ENCODE measurements around the gene SLC19A1.

SLC19A1 gene

DNA sequence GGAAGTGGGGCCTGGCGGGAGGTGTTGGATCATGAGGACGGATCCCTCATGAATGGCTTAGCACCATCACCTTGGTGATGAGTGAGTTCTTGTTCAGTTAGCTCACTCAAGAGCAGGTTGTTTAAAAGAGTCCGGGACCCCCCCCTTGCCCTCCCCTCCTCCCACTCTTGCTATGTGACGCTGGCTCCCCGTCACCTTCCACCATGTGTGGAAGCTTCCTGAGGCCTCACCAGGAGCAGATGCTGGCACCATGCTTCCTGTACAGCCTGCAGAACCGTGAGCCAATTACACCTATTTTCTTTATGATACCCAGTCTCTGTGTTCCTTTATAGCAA, 3.0 kb upstream of the SLC19A1 start:
- Histone ChIP-seq H3K4me1 (ENCODE audit: control insufficient read depth, insufficient read depth, low read length, poor library complexity, severe bottlenecking) (peaks cover 15% of the 10 kb centered on the region), H3K4me3 (ENCODE audit: insufficient read depth, low read depth, low read length, poor library complexity, severe bottlenecking) (no peak overlapping the region), H3K27ac (ENCODE audit: insufficient read depth, low read length, poor library complexity, severe bottlenecking) (no peak overlapping the region), H3K9me3 (ENCODE audit: control insufficient read depth, low read length) (no peaks in the 10 kb centered on the region), H3K36me3 (ENCODE audit: control insufficient read depth, insufficient read depth, low read length) (no peaks in the 10 kb centered on the region), H3K27me3 (replicated peaks; ENCODE audit: control insufficient read depth, insufficient read depth, low read length, poor library complexity, severe bottlenecking) (no peaks in the 10 kb centered on the region)
- DNase-seq: no peak

DNA sequence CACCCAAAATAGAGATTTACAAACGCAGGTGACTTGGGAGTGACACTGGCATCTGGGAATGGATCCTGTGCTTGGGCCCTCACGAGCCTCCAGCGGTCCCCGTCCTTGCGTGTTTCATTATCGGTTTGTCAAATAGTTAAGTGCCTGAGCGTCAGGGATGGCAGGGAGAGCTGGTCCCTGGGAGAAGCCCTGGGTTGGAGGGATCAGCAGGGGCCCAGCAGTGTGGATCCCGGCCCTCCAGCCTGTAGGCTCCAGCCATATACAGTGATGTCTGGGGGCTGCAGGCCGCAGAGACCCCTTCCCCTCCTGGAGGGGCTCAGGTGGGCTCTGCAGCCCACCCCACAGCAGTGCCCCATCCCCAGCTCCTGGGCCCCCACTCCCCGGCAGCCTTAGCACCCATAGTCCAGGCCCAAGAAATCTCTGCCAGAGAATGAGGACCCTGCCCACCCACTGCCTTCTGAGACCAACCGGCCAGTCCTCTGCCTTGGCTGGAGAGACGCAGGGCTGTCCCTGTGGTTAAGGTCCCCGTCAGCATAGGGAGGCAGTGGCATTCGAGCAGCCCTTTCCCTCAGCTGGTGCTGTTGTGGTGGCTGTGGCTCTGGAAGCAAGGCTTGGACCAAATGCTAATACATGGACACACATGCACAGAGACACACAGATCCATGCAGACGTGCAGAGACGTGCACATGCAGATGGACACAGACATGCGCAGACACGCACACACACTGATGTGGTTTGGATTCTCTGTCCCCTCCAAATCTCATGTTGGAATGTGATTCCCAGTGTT, 2.4 kb upstream of the SLC19A1 start:
- Histone ChIP-seq H3K27ac (ENCODE audit: insufficient read depth, low read length, poor library complexity, severe bottlenecking) (no peak overlapping the region), H3K36me3 (ENCODE audit: control insufficient read depth, insufficient read depth, low read length) (no peaks in the 10 kb centered on the region), H3K4me3 (ENCODE audit: insufficient read depth, low read depth, low read length, poor library complexity, severe bottlenecking) (no peak overlapping the region), H3K9me3 (ENCODE audit: control insufficient read depth, low read length) (no peaks in the 10 kb centered on the region), H3K4me1 (ENCODE audit: control insufficient read depth, insufficient read depth, low read length, poor library complexity, severe bottlenecking) (peaks cover 10% of the 10 kb centered on the region), H3K27me3 (replicated peaks; ENCODE audit: control insufficient read depth, insufficient read depth, low read length, poor library complexity, severe bottlenecking) (no peaks in the 10 kb centered on the region)
- no peak for DNase-seq

DNA sequence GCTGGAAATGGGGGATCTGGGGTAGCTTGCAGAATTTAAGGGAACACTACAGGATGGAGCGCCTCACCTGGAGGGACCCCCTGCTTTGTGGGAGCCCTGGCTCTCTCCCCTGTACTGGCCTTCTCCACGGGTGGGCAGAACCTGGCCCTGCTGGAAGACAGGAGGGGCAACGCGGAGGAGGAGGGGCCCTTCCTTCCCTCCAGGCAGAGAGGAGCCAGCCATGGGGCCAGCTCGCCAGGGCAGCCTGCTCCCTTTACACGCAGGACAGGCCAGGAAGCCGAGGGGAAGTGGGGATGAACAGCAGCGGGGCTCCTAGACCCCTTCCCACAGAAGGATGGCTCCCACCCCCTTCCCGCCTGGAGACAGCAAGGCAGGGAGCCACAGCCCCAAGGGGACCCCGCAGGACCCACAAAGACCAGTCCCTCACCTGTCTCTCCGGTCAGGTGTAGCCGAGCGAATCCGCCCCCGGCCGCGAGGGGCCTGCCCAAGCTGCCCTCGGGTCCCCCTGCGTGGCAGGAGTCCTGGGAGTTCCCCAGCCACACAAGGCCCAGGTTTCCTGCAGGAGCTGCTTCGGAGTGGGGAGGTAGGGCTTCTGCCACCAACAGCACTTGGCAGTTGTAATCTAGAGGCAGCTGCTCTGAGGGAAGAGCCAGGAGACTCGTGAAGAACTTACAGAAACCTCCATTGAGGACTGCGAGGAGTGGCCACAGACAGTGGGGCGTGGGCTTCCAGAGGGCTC, 1.6 kb upstream of the SLC19A1 start:
- Histone ChIP-seq H3K4me3 (ENCODE audit: insufficient read depth, low read depth, low read length, poor library complexity, severe bottlenecking) (no peak overlapping the region), H3K27me3 (replicated peaks; ENCODE audit: control insufficient read depth, insufficient read depth, low read length, poor library complexity, severe bottlenecking) (no peaks in the 10 kb centered on the region), H3K27ac (ENCODE audit: insufficient read depth, low read length, poor library complexity, severe bottlenecking) (no peak overlapping the region), H3K36me3 (ENCODE audit: control insufficient read depth, insufficient read depth, low read length) (no peaks in the 10 kb centered on the region), H3K9me3 (ENCODE audit: control insufficient read depth, low read length) (no peaks in the 10 kb centered on the region), H3K4me1 (ENCODE audit: control insufficient read depth, insufficient read depth, low read length, poor library complexity, severe bottlenecking) (peaks cover 10% of the 10 kb centered on the region)
- DNase-seq: no peak

DNA sequence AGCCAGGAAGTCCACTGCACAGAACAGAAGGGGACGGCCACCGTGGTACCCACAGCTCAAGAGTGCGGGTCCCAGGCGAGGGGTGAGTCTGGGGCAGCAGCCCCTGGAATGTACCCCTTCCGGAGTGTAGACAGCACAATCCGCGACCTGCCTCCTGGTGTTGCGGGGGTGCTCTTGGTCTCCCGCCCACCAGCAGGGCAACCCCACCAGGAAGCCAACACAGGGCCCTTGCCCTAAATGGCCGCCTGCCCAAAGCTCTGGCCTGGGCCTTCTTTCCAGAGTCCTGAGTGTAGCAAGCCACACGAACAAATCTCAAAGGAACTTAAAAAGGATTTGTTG, 1.1 kb upstream of the SLC19A1 start:
- Histone ChIP-seq H3K4me3 (ENCODE audit: insufficient read depth, low read depth, low read length, poor library complexity, severe bottlenecking) (no peak overlapping the region), H3K27me3 (replicated peaks; ENCODE audit: control insufficient read depth, insufficient read depth, low read length, poor library complexity, severe bottlenecking) (no peaks in the 10 kb centered on the region), H3K27ac (ENCODE audit: insufficient read depth, low read length, poor library complexity, severe bottlenecking) (no peak overlapping the region), H3K9me3 (ENCODE audit: control insufficient read depth, low read length) (no peaks in the 10 kb centered on the region), H3K4me1 (ENCODE audit: control insufficient read depth, insufficient read depth, low read length, poor library complexity, severe bottlenecking) (peaks cover 10% of the 10 kb centered on the region), H3K36me3 (ENCODE audit: control insufficient read depth, insufficient read depth, low read length) (no peaks in the 10 kb centered on the region)
- DNase-seq: no peak

DNA sequence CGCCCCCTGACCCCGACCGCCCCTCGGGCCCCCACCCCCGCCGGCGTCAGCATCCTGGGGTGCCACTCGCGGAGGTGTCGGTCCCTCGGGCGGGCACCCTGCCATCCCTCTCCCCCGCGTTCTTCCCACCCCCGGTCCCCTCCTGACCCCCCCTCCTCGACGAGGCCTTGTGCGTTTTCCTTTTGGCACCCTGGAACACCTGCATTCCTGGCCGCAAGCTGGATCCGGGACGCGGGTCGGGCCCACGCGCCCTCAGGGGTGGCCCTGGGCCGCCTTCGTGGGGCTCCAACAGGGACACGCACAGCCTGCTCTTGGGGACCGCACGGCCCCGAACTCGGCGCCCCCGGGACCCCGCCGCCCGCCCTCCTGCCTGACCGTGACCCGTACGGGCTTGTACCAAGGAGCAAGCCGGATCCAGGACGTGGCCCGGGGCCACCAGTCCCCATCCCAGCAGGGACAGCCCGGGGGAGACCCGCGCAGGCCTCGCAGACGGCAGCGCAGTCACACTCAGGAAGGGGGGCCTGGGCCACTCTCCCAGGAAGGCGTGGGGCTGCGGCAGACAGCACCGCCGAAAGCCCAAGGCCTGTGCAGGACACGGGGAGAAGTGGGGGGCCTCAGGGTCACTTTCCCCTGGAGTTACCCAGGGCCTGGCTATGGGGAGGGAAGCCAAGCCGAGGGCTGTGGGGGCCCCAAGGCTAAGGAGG, 579 bp upstream of the SLC19A1 start:
- no peaks in the 10 kb centered on the region for H3K27me3 ChIP-seq (replicated peaks; ENCODE audit: control insufficient read depth, insufficient read depth, low read length, poor library complexity, severe bottlenecking)
- H3K36me3 ChIP-seq (ENCODE audit: control insufficient read depth, insufficient read depth, low read length): no peaks in the 10 kb centered on the region
- H3K4me1 ChIP-seq (ENCODE audit: control insufficient read depth, insufficient read depth, low read length, poor library complexity, severe bottlenecking): peaks cover 10% of the 10 kb centered on the region
- no peaks in the 10 kb centered on the region for H3K9me3 ChIP-seq (ENCODE audit: control insufficient read depth, low read length)
- no peak for DNase-seq
- peak overlapping the region; percentile 51 for H3K27ac ChIP-seq (ENCODE audit: insufficient read depth, low read length, poor library complexity, severe bottlenecking)
- peak overlapping the region; percentile 50 for H3K4me3 ChIP-seq (ENCODE audit: insufficient read depth, low read depth, low read length, poor library complexity, severe bottlenecking)

DNA sequence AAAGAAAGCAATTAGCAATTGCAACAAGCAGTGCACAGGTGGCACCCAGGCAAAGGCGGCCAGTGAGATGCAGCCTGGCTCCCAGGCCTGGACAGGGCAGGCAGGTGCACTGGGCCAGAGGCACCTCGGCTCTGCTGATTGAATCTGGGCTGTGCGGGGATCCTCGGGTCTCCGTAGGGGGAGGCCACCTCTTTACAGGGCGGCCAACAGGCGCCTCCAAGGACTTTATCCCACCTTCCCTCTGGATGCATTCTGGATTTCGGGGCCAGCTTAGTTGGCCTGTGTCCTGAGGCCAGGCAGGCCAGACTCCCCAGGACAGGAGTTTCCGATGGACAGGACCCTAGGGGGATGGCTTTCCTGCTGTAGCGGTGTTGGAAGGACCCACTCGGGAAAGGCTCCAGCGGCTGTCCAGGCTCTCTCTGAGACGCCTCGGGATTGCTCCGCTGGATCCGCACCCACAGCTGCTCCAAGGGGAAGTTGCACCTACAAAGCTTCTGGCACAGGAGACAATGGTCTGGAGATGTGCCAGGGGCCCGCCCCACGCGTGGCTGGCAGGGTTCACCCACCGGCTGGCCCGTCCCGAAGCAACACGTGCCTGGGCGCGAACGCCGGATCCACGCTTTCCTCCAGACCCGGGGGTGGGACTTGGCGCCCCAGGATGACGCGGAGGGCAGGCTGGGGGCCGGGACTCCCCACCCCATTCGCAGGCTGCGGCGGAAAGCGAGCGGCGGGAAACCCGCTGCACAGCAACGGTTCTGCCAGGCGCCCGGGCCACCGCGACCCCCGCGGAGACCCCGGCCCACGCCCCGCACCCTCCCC, 810 bp downstream of the SLC19A1 start:
- H3K27me3 ChIP-seq (replicated peaks; ENCODE audit: control insufficient read depth, insufficient read depth, low read length, poor library complexity, severe bottlenecking): no peaks in the 10 kb centered on the region
- no peaks in the 10 kb centered on the region for H3K9me3 ChIP-seq (ENCODE audit: control insufficient read depth, low read length)
- H3K4me1 ChIP-seq (ENCODE audit: control insufficient read depth, insufficient read depth, low read length, poor library complexity, severe bottlenecking): peaks cover 10% of the 10 kb centered on the region
- H3K36me3 ChIP-seq (ENCODE audit: control insufficient read depth, insufficient read depth, low read length): no peaks in the 10 kb centered on the region
- H3K27ac ChIP-seq (ENCODE audit: insufficient read depth, low read length, poor library complexity, severe bottlenecking): peak overlapping the region; percentile 58
- H3K4me3 ChIP-seq (ENCODE audit: insufficient read depth, low read depth, low read length, poor library complexity, severe bottlenecking): peak overlapping the region; percentile 56
- DNase-seq: peak; percentile 64 to 70 (median 66)

DNA sequence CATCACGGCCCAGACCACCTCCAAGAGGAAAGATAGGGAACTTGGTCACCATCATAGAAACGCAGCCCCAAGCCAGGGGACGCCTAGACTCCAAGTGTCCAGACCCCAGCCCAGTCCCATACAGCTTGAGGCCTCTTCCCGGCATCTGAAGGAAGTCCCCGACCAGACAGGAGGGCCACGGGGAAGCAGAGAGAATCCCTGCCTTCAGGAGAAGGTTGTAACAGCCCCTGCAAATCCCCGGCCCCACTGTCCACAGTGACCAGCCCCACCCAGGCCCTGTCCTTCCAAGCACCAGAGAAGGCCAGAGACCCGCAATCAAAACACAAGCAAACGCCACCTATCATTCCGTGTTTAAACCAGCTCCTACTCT, 1.7 kb downstream of the SLC19A1 start:
- H3K4me1 ChIP-seq (ENCODE audit: control insufficient read depth, insufficient read depth, low read length, poor library complexity, severe bottlenecking): peaks cover 10% of the 10 kb centered on the region
- H3K27me3 ChIP-seq (replicated peaks; ENCODE audit: control insufficient read depth, insufficient read depth, low read length, poor library complexity, severe bottlenecking): no peaks in the 10 kb centered on the region
- H3K4me3 ChIP-seq (ENCODE audit: insufficient read depth, low read depth, low read length, poor library complexity, severe bottlenecking): no peak overlapping the region
- no peak for DNase-seq
- H3K9me3 ChIP-seq (ENCODE audit: control insufficient read depth, low read length): no peaks in the 10 kb centered on the region
- no peaks in the 10 kb centered on the region for H3K36me3 ChIP-seq (ENCODE audit: control insufficient read depth, insufficient read depth, low read length)
- H3K27ac ChIP-seq (ENCODE audit: insufficient read depth, low read length, poor library complexity, severe bottlenecking): no peak overlapping the region

DNA sequence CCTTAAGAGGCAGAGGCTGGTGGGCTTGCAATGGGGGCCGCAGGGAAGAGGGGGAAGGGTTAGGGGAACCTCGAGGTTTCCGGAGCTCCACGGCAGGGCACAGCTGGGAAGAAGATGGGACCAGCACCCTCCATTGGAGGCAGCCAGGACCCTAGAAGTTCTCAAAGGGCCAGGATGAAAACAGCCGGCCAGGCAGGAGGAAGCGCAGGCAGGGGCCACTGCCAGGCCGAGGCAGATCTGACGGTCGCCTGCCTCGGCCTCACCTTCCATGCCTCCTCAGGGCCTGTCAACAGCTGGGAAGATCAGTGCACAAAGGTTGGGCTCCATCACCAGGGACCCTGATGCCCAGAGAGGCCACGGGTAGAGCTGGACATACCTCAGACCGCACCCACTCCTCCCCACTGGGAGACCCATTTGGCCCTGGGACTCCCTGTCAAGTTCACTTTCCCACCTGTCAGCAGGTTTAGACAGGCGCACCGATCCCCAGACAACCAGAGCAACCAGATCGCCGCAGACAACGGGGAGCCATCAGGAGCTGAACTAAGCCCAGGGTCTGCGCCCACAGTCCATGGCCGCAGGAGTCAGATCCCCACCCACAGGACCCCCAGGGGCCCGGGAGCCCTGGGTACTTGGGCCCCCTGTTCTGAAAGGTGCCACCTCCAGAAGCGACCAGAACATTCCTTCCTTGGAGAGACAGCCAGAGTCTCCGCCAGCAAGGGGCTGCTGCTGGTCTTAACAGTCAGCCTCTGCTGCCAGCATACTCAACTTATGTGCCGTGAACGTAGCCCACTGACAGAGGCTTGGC, 2.2 kb downstream of the SLC19A1 start:
- Histone ChIP-seq H3K4me1 (ENCODE audit: control insufficient read depth, insufficient read depth, low read length, poor library complexity, severe bottlenecking) (peaks cover 10% of the 10 kb centered on the region), H3K27me3 (replicated peaks; ENCODE audit: control insufficient read depth, insufficient read depth, low read length, poor library complexity, severe bottlenecking) (no peaks in the 10 kb centered on the region), H3K9me3 (ENCODE audit: control insufficient read depth, low read length) (no peaks in the 10 kb centered on the region), H3K27ac (ENCODE audit: insufficient read depth, low read length, poor library complexity, severe bottlenecking) (no peak overlapping the region), H3K36me3 (ENCODE audit: control insufficient read depth, insufficient read depth, low read length) (no peaks in the 10 kb centered on the region), H3K4me3 (ENCODE audit: insufficient read depth, low read depth, low read length, poor library complexity, severe bottlenecking) (no peak overlapping the region)
- no peak for DNase-seq

DNA sequence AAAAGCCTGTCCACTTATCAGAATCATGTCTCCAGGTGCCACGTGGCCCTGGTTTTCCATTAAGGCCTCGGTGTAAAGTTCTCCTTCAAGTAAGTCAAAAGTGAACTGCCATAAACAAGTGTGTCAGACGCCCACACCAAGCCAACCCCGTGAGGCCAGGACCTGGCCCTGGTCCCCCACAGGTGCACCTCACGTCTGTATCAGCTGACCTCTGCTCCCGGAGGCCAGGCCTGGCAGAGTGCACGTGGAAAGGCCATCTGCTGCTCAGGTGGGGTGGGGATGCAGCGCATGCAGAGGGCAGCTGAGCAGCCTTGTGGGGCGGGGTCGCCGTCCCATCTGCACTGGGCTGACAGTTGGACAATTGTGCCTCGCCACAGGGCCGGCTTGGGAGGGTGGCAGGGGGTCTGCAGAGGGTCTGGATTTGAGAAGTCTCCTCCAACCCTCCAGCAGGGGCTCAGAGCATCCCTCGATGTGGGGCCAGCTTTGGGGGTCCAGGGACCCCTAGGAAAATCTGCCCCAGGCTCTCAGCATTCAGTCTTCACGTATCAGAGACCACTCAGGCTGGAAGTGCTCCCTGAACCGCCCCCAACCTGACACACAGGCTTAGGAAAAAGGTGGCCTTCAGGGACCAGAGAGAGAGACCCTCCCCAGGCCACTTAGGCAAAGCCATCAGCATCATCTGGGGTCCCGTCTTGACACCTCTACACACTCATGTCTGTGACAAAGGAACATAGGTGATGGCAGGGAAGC, 3.0 kb downstream of the SLC19A1 start:
- DNase-seq: no peak
- Histone ChIP-seq H3K4me3 (ENCODE audit: insufficient read depth, low read depth, low read length, poor library complexity, severe bottlenecking) (no peak overlapping the region), H3K9me3 (ENCODE audit: control insufficient read depth, low read length) (no peaks in the 10 kb centered on the region), H3K27ac (ENCODE audit: insufficient read depth, low read length, poor library complexity, severe bottlenecking) (no peak overlapping the region), H3K36me3 (ENCODE audit: control insufficient read depth, insufficient read depth, low read length) (no peaks in the 10 kb centered on the region), H3K4me1 (ENCODE audit: control insufficient read depth, insufficient read depth, low read length, poor library complexity, severe bottlenecking) (peaks cover 10% of the 10 kb centered on the region), H3K27me3 (replicated peaks; ENCODE audit: control insufficient read depth, insufficient read depth, low read length, poor library complexity, severe bottlenecking) (no peaks in the 10 kb centered on the region)

Measured in effector memory CD4-positive, alpha-beta T cell (primary cell).